Panc1 (cell line): ENCODE data around the gene ZCCHC24.

Experiments
- CTCF ChIP-seq: fragments of 450-650 bp; IDR thresholded peaks from 2 replicates; pipeline ENCODE4 v1.5.1; 2017; ENCODE audit warnings: mild to moderate bottlenecking
- SIN3A ChIP-seq: IDR thresholded peaks from 2 replicates; pipeline ENCODE4 v1.6.1; 2012; ENCODE audit warnings: low read depth, mild to moderate bottlenecking, low read length, moderate library complexity, borderline replicate concordance; ENCODE audit not compliant: insufficient read depth
- TCF7L2 ChIP-seq: IDR thresholded peaks from 2 replicates; pipeline ENCODE4 v1.6.1; 2011; ENCODE audit warnings: mild to moderate bottlenecking, low read depth, low read length, inconsistent platforms
- TF ChIP-seq, protein P1 (sequence below), 2 experiments: IDR thresholded peaks; 2 replicates each; pipeline ENCODE4 v1.6.1; 2011 to 2012; ENCODE audit warnings: low read depth in 2 of 2, control low read depth in 1 of 2, low read length in 1 of 2, mild to moderate bottlenecking in 1 of 2, moderate library complexity in 1 of 2; ENCODE audit not compliant: insufficient read depth in 1 of 2

GRCh38 chr10:79460687-79461086 is 15.3 kb upstream of the ZCCHC24 start:
- TF ChIP-seq CTCF, result no peak
- no peak for TF ChIP-seq TCF7L2
- TF ChIP-seq, protein P1, sequence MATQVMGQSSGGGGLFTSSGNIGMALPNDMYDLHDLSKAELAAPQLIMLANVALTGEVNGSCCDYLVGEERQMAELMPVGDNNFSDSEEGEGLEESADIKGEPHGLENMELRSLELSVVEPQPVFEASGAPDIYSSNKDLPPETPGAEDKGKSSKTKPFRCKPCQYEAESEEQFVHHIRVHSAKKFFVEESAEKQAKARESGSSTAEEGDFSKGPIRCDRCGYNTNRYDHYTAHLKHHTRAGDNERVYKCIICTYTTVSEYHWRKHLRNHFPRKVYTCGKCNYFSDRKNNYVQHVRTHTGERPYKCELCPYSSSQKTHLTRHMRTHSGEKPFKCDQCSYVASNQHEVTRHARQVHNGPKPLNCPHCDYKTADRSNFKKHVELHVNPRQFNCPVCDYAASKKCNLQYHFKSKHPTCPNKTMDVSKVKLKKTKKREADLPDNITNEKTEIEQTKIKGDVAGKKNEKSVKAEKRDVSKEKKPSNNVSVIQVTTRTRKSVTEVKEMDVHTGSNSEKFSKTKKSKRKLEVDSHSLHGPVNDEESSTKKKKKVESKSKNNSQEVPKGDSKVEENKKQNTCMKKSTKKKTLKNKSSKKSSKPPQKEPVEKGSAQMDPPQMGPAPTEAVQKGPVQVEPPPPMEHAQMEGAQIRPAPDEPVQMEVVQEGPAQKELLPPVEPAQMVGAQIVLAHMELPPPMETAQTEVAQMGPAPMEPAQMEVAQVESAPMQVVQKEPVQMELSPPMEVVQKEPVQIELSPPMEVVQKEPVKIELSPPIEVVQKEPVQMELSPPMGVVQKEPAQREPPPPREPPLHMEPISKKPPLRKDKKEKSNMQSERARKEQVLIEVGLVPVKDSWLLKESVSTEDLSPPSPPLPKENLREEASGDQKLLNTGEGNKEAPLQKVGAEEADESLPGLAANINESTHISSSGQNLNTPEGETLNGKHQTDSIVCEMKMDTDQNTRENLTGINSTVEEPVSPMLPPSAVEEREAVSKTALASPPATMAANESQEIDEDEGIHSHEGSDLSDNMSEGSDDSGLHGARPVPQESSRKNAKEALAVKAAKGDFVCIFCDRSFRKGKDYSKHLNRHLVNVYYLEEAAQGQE (IDR thresholded peaks at IDR 0.05; ENCODE audit: insufficient read depth in 1 of 2, low read depth in 2 of 2, low read length in 1 of 2), result no peak
- no peak for TF ChIP-seq SIN3A
